PC-9 (cell line): Measurements from ENCODE around the gene CALN1.

Experiments
- EZH2 ChIP-seq: fragments of 200-600 bp; sonication (generic); IDR thresholded peaks from 2 replicates; pipeline ENCODE4 v1.8.0; 2017; ENCODE audit warnings: antibody characterized with exemption, low read depth
- TF ChIP-seq, protein P1 (sequence below): fragments of 200-600 bp; sonication (generic); conservative IDR thresholded peaks from 2 replicates; pipeline ENCODE4 v1.6.1; 2017; ENCODE audit warnings: mixed run types, antibody characterized with exemption, mild to moderate bottlenecking, moderate library complexity

DNA sequence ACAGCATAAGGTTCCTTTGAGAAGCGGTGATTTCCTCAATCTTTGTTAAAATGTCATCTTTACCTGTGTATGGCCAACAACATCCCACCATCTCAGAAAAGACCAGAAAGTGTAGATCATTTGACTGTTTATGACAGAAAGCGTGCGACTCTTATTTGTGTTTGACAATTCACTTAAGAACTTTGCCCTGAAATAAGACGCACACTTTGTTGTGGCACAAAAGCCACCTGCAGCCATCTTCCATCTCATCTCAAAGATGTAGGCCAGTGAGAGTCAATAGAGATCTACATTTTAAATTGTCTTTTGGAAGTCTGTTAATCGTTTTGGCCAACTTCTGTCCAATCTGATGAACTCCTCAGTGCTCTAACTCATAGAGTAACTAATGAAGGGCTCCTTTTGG is 114.0 kb downstream of the CALN1 start:
- TF ChIP-seq, protein P1, sequence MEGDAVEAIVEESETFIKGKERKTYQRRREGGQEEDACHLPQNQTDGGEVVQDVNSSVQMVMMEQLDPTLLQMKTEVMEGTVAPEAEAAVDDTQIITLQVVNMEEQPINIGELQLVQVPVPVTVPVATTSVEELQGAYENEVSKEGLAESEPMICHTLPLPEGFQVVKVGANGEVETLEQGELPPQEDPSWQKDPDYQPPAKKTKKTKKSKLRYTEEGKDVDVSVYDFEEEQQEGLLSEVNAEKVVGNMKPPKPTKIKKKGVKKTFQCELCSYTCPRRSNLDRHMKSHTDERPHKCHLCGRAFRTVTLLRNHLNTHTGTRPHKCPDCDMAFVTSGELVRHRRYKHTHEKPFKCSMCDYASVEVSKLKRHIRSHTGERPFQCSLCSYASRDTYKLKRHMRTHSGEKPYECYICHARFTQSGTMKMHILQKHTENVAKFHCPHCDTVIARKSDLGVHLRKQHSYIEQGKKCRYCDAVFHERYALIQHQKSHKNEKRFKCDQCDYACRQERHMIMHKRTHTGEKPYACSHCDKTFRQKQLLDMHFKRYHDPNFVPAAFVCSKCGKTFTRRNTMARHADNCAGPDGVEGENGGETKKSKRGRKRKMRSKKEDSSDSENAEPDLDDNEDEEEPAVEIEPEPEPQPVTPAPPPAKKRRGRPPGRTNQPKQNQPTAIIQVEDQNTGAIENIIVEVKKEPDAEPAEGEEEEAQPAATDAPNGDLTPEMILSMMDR = no peak
- no peak for TF ChIP-seq EZH2
